ENCODE data around the gene ABL1. TPM values are rescaled to one million over a fixed set of nuclear protein-coding genes. Genes with fewer than 3 reads are reported as not detected.

The ABL1 gene
- total RNA-seq, 4 donors from 2014 or later, result 60.3 to 97.0 (median 79.8) TPM

- intact Hi-C loops (cut with DNase I), result no loop called here
- WGBS, 2 donors, result 82 to 85% methylated on average over 15 to 19 of the region's 19 CpGs
These were observed 90.1 kb downstream of the ABL1 start for GRCh38 chr9:130925050-130925678.

GRCh38 chr9:130927338-130927737 is 92.3 kb downstream of the ABL1 start:
- Histone ChIP-seq H3K4me3 (replicated peaks in 1 of 3) (no peak overlapping the region), H3K27ac (no peak overlapping the region), H3K36me3 (no peaks in the 10 kb centered on the region), H3K4me1 (peaks cover 7 to 16% of the 10 kb centered on the region in 2 donors), H3K27me3 (no peaks in the 10 kb centered on the region), H3K9me3 (no peaks in the 10 kb centered on the region)
- TF ChIP-seq POLR2A (IDR thresholded peaks at IDR 0.05) (no peak), CTCF (IDR thresholded peaks at IDR 0.05) (no peak)
- intact Hi-C loops (cut with DNase I), result no loop called here
- 68 to 72% methylated on average over 10 of the region's 10 CpGs for WGBS, 2 donors
- DNase-seq, result peak in 1 of 2 donors; percentile 27

More at GRCh38 chr9:130925050-130925678, 90.1 kb downstream of the ABL1 start:
- H3K27me3 ChIP-seq, result no peaks in the 10 kb centered on the region
- H3K36me3 ChIP-seq, result no peaks in the 10 kb centered on the region
- no peaks in the 10 kb centered on the region for H3K9me3 ChIP-seq
- H3K4me3 ChIP-seq (replicated peaks in 1 of 3), result no peak overlapping the region
- no peak overlapping the region for H3K27ac ChIP-seq
- peaks cover 7 to 16% of the 10 kb centered on the region in 2 donors for H3K4me1 ChIP-seq
- no peak for DNase-seq
- TF ChIP-seq CTCF (IDR thresholded peaks at IDR 0.05), result no peak
- TF ChIP-seq POLR2A (IDR thresholded peaks at IDR 0.05), result no peak

DNA sequence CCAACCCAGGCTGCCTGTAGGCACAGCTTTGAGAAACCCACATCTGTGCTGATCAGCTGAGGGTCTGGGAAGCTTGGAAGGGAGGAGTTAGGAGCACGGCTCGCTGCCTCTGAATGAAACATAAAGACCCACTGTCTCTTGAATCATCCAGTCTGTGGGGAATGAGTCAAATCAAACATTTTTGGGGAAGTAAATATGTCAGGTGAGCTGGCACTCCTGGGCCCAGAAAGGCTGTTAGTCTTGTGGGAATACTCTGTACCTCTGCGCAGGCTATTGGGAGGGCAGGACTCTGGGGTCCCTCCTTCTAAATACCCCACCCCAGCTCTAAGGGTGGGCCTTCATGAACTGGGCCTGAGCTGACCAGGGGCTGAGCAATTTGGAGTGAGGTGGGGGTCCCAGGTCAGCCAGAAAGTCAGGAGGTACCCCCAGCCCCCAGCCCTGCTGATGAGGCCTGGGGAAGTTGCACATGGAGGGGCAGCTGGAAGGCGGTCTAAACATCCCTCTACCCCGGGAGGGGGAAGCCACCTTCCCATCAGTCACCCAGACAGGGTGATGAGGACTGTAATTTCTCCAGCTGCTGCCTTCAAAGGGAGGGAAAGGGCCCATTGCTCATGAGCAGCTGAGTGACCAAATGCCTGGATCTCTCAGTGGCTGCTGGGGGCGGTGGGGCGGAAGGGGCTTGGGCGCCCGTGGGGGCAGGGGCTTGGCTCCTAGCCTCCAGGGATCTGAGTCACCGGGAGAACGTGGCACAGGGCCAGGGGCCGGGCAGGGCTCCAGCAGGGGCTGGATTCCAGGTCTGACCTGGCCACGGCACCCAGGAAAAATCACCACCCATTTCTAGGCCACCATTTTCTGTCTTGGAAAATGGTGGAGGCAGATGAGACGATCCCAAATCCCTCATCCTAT is 93.2 kb downstream of the ABL1 start:
- intact Hi-C loops (cut with DNase I), result no loop called here
- 61 to 72% methylated on average over 5 to 8 of the region's 14 CpGs for WGBS, 2 donors

DNA sequence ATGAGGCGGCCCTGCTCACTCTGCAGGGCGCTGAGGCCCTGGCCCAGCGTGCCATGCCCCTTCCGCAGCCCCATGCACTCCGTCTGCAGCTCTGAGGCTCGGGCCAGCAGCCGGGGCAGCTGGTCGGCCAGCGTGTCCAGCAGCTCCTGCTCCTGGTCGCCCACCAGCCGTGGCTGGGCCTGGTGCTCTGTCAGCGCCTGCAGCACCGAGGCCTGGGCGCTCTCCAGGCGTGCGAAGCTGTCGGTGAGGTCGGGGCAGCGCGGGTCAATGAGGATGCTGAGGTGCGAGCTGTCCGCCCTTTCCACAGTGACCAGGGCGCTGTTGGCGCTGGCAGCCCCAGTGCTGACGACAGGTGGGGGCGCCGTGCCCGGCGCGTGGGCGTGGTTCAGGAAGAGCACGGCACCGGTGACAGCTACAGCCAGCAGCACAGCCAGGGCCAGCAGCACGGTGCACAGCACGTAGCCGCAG is 94.6 kb downstream of the ABL1 start:
- no peak for DNase-seq
- Histone ChIP-seq H3K9me3 (no peaks in the 10 kb centered on the region), H3K36me3 (no peaks in the 10 kb centered on the region), H3K27ac (no peak overlapping the region), H3K27me3 (no peaks in the 10 kb centered on the region), H3K4me3 (replicated peaks in 1 of 3) (no peak overlapping the region), H3K4me1 (peaks cover 7 to 16% of the 10 kb centered on the region in 2 donors)
- intact Hi-C loops (cut with DNase I), result no loop called here
- 92 to 96% methylated on average over 5 to 26 of the region's 36 CpGs for WGBS, 2 donors
- TF ChIP-seq CTCF (IDR thresholded peaks at IDR 0.05), result no peak
- no peak for TF ChIP-seq POLR2A (IDR thresholded peaks at IDR 0.05)

More for the DNA sequence above, 93.2 kb downstream of the ABL1 start:
- Histone ChIP-seq H3K27ac (no peak overlapping the region), H3K27me3 (no peaks in the 10 kb centered on the region), H3K4me1 (peaks cover 7 to 16% of the 10 kb centered on the region in 2 donors), H3K4me3 (replicated peaks in 1 of 3) (no peak overlapping the region), H3K36me3 (no peaks in the 10 kb centered on the region), H3K9me3 (no peaks in the 10 kb centered on the region)
- DNase-seq, result peak; percentile 86 to 90
- TF ChIP-seq CTCF (IDR thresholded peaks at IDR 0.05) (no peak), POLR2A (IDR thresholded peaks at IDR 0.05) (no peak)
